GM21723 (cell line): ENCODE measurements around the gene MTIF3.
"Not testable (repeated sequence)": the region's sequence is repeated elsewhere in the genome, so short reads cannot be mapped to it uniquely, and the experiment has no call there.

ENCODE experiments used
- ATAC-seq: cut with Tn5 transposase; IDR thresholded peaks from one replicate; pipeline ENCODE4 v1.9.1; 2021; ENCODE audit warnings: mild to moderate bottlenecking, moderate library complexity; ENCODE audit not compliant: unreplicated experiment

Gene MTIF3

GRCh38 chr13:27421101-27421871 is 29.1 kb downstream of the MTIF3 start:
- no peak for ATAC-seq

DNA sequence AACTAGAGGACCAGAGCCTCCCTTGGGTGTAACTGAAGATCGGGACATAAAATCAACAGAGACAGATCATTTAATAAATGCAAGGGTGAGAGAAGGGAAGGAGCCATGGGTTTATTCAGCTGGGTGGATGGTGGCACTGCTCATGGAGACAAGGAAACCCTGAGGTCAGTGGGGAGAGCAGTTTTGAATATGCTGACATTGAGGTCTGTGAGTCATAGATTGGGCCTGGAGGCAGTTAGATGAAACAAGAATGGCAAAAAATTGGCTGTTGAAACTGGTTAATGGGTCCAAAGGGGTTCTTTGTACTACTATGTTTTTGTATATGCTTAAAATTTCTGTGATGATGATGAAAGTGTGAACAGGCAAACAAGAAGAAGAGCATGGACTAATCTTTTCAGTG is 31.0 kb downstream of the MTIF3 start:
- ATAC-seq: no peak

DNA sequence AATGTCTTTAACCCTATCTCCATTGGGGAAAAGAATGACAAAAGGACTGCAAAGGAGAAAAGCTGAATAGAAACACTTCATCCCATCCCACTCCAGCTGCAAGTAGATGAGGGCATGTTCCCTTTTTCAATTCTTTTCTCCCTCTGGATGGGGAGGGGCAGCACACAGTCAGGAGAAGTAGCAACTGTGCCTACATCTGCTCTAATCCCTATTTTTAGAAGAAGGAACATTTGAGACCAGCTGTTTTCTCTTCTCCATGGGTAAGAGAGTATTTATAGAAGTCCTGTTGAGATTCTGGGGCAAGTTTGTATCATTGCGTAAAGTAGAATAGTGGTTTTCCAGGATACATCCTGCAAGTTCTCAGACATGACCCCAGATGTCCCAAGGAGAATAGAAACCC is 35.2 kb downstream of the MTIF3 start:
- no peak for ATAC-seq

- no peak for ATAC-seq
Observed at GRCh38 chr13:27411341-27411740, 39.0 kb downstream of the MTIF3 start.

DNA sequence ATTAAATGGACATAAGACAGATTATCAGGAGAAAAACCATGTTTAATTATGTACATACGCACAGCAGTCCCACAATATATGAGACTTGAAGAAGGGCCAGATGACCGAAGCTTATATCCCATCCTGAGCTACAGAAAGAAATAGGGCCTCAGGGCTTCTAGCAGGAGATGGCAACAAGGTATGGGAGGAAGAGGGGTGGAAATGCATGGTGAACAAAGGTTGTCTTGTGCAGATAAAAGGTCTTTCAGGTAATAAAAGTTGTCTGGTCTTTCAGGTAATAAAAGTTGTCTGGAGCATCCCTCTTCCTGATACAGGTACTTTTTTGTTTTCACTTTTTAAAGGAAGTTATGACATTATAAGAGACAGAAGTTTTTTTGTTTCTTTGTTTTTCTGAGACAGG is 41.4 kb downstream of the MTIF3 start:
- no peak for ATAC-seq

GRCh38 chr13:27408074-27408473 is 42.3 kb downstream of the MTIF3 start:
- ATAC-seq: no peak

- no peak for ATAC-seq
Observed at GRCh38 chr13:27406178-27406939, 44.0 kb downstream of the MTIF3 start.

DNA sequence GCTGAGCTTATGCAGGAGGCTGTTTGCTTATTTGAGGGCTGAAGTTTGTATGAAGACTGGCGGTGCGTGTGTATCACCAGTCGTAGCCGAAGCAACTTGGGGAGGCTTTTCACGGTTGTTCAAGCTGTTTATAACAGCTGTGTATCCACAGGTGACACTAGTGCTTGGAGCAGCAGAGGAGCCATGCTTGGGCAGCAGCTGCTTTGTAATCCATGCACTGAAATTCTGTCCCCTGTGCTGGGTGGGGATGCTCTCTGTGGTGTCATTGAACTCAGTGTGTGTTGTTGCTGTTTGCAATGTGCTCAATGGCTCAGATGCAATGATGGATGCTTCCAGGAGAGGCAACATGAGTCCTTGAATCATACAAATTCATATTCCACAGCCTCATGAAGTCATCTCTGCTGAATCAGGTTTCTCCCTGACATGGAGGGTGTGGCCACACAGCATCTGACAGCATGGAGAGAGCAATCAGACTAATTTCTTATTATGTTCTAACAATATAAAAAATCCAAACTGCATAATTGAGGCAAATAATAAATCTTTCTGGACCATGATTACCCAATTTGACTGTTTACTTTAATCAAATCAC is 44.7 kb downstream of the MTIF3 start:
- no peak for ATAC-seq

DNA sequence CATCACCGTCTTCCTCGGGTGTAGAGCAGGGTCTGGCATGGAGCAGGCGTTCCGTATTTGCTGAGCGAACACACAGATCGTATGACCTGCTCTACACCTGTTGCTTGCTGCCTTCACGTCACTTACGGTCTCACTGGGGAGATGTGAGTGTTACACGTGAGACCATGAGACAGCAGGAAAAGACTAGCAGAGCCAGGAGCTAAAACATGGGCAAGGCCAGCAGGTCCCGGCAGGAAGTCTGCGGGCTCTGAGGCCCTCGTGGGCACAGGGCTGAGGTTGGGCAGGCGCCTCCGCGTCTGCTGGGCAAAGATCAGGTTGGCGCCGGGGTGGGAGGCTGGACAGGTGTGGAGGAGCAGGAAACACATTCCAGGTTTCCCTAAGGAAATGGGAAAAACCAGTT is 45.7 kb downstream of the MTIF3 start:
- no peak for ATAC-seq

GRCh38 chr13:27403727-27404385 is 46.5 kb downstream of the MTIF3 start:
- no peak for ATAC-seq

DNA sequence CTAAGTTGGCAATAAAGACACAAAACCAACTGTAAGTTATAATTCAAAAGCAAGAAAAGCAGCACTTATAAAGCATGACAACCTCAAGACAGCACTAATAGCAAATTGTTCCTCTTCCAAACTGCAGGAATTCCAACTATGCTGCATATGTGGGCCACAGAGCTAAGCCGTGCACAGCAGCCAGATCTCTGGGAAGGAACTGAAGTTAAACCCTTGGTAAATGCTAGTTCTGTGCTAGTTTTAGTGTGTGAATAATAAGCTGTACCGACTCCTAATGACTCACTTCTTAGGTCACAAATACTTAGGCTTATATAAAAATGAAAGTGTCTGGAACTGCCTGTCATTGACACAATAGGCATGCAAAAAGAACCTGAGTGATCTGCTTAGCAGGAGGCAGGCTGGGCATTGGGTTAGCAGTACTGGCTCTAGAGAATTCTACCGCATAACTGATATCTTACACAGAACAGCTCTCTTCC is 47.1 kb downstream of the MTIF3 start:
- ATAC-seq: no peak

- ATAC-seq: no peak
Observed at GRCh38 chr13:27401210-27401609, 49.2 kb downstream of the MTIF3 start.

DNA sequence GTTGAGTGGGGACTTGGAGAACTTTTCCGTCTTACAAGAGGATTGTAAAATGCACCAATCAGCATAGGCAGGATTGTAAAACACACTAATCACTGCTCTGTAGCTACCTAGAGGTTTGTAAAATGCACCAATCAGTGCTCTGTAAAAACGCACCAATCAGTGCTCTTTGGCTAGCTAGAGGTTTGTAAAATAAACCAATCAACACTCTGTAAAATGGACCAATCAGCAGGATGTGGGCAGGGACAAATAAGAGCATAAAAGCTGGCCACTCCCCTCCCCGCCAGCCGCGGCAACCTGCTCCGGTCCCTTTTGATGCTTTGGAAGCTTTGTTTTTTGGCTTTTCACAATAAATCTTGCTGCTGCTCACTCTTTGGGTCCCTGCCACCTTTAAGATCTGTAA is 50.0 kb downstream of the MTIF3 start:
- ATAC-seq: not testable (repeated sequence)

DNA sequence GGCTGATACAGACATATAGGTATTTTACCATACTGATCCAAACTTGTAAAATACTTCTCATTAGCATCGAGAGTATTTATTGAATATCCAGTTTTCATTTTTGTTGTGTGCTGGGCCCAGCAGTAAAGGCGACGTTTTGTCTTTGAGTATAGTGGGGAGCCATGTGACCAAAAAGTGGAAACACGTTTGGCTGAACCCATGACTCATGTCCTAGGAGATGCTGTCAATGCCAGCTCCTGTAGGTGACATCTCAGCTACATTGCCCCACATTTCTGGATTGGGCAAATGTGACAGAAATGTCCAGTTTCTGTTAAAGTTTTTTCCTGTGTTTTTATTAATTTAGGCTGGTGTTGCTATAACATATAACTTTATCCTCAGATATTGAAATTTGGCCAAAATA is 52.0 kb downstream of the MTIF3 start:
- no peak for ATAC-seq

DNA sequence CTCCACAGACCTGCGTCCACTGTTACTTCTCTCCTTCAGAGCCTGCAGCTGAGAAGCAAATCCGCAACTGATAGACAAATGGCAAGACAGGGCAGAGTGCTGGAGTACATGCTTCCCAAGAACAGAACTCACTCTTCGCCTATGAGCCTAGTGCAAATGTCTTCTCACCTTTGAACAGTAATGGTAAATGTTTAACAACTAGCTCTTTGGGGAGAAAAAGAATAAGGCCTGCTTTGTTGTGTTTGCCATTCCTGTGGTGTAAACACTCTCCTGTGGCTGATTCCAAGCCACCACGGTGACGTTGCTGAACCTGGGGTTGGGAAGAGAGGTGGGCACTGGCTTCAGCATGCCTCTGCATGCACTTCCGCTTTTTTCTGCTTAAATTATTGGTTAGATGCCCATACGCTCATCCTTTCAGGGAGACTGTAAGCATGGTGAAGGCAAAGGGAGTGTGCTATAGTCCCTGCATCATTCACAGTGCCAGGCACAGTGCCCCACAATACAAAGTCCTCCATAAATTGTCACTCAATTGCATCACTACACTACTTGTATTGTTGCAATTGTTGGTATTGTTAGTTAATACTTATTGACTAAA is 54.0 kb downstream of the MTIF3 start:
- no peak for ATAC-seq

DNA sequence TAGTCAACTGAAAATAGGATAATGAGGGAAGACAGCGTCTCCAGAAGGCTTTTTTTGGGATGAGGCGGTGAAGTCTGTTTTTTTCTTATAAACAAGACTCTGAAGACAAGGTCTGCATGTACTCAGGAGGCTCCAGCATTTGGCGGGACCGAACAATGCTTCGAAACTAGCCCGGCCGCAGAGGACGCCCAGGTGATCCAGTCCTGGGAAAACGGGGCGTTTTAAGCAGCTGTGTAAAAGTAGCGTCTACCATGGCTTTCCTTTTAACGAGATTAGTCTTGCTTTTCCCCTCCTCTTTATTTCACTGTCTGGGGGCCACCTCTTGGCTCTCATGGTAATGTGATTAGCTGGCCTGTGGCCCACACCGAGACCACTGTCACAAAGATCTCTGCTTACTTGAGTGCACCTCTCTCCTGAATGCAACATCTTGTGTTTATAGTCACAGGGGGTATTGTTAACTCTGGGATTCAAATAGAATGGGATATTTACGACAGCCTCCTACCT is 55.3 kb downstream of the MTIF3 start:
- no peak for ATAC-seq

DNA sequence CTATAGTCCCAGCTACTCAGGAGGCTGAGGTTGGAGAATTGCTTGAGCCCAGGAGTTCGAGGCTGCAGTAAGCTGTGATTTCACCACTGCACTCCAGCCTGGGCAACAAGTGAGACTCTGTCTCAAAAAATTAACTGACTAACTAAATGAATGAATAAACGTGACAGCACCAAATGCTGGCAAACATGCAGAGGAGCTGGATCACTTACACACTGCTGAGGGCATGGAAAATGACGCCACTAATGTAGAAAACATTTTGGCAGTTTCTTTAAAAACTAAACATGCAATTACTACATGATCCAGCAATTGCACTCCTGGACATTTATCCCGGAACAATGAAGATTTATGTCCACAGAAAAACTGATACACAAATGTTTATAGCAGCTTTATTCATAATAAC is 57.3 kb downstream of the MTIF3 start:
- ATAC-seq: no peak

DNA sequence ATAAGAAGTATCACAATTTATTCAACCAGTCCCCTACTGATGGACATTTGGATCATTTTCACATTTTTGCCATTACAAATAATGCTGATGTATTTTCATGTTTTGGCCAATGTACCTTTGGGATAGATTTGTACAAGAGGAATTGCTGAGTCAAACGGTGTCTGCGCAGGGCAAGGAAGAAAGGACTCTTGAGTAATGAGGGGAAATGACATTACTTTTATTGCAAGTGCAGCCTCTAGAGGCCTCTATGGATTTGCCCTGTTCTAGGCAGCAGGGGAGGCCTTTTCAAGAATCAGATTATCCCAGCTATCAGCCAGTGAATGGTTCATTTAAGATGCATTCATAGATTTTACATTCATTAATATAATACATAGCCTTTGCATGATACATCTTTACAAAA is 58.9 kb downstream of the MTIF3 start:
- ATAC-seq: no peak

DNA sequence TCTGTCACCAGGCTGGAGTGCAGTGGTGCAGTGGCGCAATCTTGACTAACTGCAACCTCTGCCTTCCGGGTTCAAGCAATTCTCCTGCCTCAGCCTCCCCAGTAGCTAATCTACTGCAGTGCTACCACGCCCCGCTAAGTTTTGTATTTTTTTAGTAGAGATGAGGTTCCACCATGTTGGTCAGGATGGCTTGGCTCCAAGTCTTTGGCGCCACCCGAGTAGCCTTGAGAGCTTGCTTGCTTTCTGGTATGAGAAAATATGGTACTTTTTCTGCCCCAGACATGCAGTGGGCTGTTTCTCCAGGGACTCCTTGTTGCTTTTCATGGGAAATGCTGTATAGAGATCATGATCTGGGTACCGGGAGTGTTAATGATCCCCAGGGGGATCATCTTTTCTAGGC is 60.5 kb downstream of the MTIF3 start:
- ATAC-seq: no peak

- ATAC-seq: no peak
Observed at GRCh38 chr13:27388241-27388640, 62.1 kb downstream of the MTIF3 start.
